Measurements from ENCODE around the gene PILRA. TPM values are rescaled to one million over a fixed set of nuclear protein-coding genes. Genes with fewer than 3 reads are reported as not detected.
A peak's percentile ranks its signal among the peaks of the same experiment; 100 is the strongest.

The PILRA gene
- total and polyA plus RNA-seq, 2 of the 13 experiments (the other 11 are each of a cell fraction or from before 2014, with no cell fraction given), result 0.13 to 1.3 TPM

DNA sequence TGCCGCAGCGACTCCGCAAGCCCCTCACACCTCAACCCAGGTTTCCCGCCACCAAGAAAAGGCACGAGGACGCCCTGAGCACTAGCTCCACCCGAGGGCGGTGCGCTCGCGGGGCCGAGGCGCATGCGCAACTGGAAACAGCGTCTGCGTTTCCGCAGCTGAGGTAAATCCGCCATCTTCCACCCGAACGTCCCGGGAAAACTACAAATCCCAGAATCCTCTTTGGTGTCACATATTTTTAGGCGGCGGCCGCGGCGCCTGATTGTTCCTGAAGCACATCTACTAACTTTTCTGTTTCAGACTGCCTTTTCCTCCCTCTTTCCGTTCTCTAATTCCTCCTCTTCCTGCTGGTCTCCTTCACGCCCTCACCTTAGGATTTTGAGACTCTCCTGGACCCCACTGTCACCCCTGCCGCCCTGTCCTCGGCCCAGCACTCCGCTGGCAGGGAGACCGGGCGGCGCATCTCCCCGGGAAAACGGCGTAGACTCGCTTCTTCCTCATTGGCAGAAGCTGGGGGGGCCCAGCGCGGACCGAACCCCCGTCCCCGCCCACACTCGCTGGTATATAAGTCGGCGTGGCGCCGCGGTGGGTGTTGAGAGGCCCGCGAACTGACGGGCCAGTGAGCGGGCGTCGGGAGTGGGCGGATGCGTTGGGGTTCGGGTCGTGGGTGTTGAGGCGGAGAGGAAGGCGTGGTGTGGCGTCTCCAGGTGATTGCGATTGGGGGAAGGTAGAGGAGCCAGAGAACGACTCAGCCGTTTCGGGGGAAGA, 55.1 kb downstream of the PILRA start, which contains the start of gene ZCWPW1 (continued):
- TF ChIP-seq, protein P1, sequence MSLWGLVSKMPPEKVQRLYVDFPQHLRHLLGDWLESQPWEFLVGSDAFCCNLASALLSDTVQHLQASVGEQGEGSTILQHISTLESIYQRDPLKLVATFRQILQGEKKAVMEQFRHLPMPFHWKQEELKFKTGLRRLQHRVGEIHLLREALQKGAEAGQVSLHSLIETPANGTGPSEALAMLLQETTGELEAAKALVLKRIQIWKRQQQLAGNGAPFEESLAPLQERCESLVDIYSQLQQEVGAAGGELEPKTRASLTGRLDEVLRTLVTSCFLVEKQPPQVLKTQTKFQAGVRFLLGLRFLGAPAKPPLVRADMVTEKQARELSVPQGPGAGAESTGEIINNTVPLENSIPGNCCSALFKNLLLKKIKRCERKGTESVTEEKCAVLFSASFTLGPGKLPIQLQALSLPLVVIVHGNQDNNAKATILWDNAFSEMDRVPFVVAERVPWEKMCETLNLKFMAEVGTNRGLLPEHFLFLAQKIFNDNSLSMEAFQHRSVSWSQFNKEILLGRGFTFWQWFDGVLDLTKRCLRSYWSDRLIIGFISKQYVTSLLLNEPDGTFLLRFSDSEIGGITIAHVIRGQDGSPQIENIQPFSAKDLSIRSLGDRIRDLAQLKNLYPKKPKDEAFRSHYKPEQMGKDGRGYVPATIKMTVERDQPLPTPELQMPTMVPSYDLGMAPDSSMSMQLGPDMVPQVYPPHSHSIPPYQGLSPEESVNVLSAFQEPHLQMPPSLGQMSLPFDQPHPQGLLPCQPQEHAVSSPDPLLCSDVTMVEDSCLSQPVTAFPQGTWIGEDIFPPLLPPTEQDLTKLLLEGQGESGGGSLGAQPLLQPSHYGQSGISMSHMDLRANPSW (CRISPR knock-in tag; IDR thresholded peaks at IDR 0.05; ENCODE audit: borderline replicate concordance), result no peak; the same call in 1 of the 2 replicates
- TF ChIP-seq MXI1 (IDR thresholded peaks at IDR 0.05; ENCODE audit: borderline replicate concordance, low read depth, low read length) (no peak; the same call in 2 of the 3 replicates), STAT5B (CRISPR knock-in tag; IDR thresholded peaks at IDR 0.05) (no peak; the same call in 1 of the 2 replicates), ZNF460 (CRISPR knock-in tag; IDR thresholded peaks at IDR 0.05; ENCODE audit: borderline replicate concordance) (peak; percentile 24; the same call in 1 of the 2 replicates), TRIM24 (CRISPR knock-in tag; IDR thresholded peaks at IDR 0.05) (no peak), ZNF235 (CRISPR knock-in tag; IDR thresholded peaks at IDR 0.05; ENCODE audit: borderline replicate concordance) (peak; percentile 34; the same call in 1 of the 2 replicates), ZNF660 (CRISPR knock-in tag; IDR thresholded peaks at IDR 0.05; ENCODE audit: borderline replicate concordance, low read depth) (no peak), TBL1XR1 (IDR thresholded peaks at IDR 0.05; ENCODE audit: borderline replicate concordance, low read length, partially characterized antibody) (peak; percentile 57), RORA (CRISPR knock-in tag; IDR thresholded peaks at IDR 0.05) (no peak), KDM1A (CRISPR knock-in tag; IDR thresholded peaks at IDR 0.05) (no peak), RFX5 (IDR thresholded peaks at IDR 0.05; ENCODE audit: low read depth, low read length) (peak; percentile 56; the same call in 1 of the 2 replicates), ZNF879 (CRISPR knock-in tag; IDR thresholded peaks at IDR 0.05) (peak; percentile 94), FIP1L1 (IDR thresholded peaks at IDR 0.05; ENCODE audit: borderline replicate concordance, insufficient read depth, low read depth, low read length) (no peak), NR2F1 (CRISPR knock-in tag; IDR thresholded peaks at IDR 0.05) (no peak), ZNF891 (CRISPR knock-in tag; IDR thresholded peaks at IDR 0.05) (no peak), SOX13 (IDR thresholded peaks at IDR 0.05) (no peak), SOX13 (CRISPR knock-in tag; conservative IDR thresholded peaks at IDR 0.05 in 1 of 2, IDR thresholded peaks at IDR 0.05 in 1 of 2) (no peak), PHB2 (IDR thresholded peaks at IDR 0.05; ENCODE audit: partially characterized antibody) (no peak), TOE1 (CRISPR knock-in tag; IDR thresholded peaks at IDR 0.05) (0 out of 2 replicates have a peak, but pooled peaks have one; percentile 47), KLF16 (CRISPR knock-in tag; IDR thresholded peaks at IDR 0.05) (peak; percentile 80 to 82; a peak in 2 of 4 replicates), SIX1 (CRISPR knock-in tag; IDR thresholded peaks at IDR 0.05; ENCODE audit: borderline replicate concordance) (no peak)
- TF ChIP-seq, protein P2, sequence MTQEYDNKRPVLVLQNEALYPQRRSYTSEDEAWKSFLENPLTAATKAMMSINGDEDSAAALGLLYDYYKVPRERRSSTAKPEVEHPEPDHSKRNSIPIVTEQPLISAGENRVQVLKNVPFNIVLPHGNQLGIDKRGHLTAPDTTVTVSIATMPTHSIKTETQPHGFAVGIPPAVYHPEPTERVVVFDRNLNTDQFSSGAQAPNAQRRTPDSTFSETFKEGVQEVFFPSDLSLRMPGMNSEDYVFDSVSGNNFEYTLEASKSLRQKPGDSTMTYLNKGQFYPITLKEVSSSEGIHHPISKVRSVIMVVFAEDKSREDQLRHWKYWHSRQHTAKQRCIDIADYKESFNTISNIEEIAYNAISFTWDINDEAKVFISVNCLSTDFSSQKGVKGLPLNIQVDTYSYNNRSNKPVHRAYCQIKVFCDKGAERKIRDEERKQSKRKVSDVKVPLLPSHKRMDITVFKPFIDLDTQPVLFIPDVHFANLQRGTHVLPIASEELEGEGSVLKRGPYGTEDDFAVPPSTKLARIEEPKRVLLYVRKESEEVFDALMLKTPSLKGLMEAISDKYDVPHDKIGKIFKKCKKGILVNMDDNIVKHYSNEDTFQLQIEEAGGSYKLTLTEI (CRISPR knock-in tag; conservative IDR thresholded peaks at IDR 0.05), result no peak
- TF ChIP-seq, protein P3, sequence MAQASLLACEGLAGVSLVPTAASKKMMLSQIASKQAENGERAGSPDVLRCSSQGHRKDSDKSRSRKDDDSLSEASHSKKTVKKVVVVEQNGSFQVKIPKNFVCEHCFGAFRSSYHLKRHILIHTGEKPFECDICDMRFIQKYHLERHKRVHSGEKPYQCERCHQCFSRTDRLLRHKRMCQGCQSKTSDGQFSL (CRISPR knock-in tag; IDR thresholded peaks at IDR 0.05), result peak; percentile 80; the same call in 1 of the 2 replicates
- TF ChIP-seq, protein P4, sequence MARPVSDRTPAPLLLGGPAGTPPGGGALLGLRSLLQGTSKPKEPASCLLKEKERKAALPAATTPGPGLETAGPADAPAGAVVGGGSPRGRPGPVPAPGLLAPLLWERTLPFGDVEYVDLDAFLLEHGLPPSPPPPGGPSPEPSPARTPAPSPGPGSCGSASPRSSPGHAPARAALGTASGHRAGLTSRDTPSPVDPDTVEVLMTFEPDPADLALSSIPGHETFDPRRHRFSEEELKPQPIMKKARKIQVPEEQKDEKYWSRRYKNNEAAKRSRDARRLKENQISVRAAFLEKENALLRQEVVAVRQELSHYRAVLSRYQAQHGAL (CRISPR knock-in tag; IDR thresholded peaks at IDR 0.05; ENCODE audit: not compliant biosample characterization), result peak; percentile 88

Data from HepG2 (cell line).